ENCODE data around the gene HEATR5A. TPM values are rescaled to one million over a fixed set of nuclear protein-coding genes. Genes with fewer than 3 reads are reported as not detected.

Gene HEATR5A
- total RNA-seq, 4 donors from 2014 or later: 33.8 to 39.9 (median 35.5) TPM

GRCh38 chr14:31405599-31406232, 14.6 kb downstream of the HEATR5A start:
- TF ChIP-seq EP300 (IDR thresholded peaks at IDR 0.05) (no peak), POLR2AphosphoS5 (IDR thresholded peaks at IDR 0.05) (no peak), CTCF (IDR thresholded peaks at IDR 0.05) (no peak), POLR2A (IDR thresholded peaks at IDR 0.05) (no peak)
- no peaks in the 10 kb centered on the region for H3K27me3 ChIP-seq
- no peak for ATAC-seq
- no peaks in the 10 kb centered on the region for H3K9me3 ChIP-seq
- H3K4me1 ChIP-seq: peaks cover 0 to 11% (median 0%) of the 10 kb centered on the region in 3 donors
- H3K4me3 ChIP-seq: no peak overlapping the region
- H3K36me3 ChIP-seq: peaks cover 0 to 7% of the 10 kb centered on the region in 2 donors
- no peak overlapping the region for H3K27ac ChIP-seq
- 80 to 89% methylated on average over 4 of the region's 4 CpGs for WGBS, 2 donors (ENCODE audit: low coverage in 1 of 2)

DNA sequence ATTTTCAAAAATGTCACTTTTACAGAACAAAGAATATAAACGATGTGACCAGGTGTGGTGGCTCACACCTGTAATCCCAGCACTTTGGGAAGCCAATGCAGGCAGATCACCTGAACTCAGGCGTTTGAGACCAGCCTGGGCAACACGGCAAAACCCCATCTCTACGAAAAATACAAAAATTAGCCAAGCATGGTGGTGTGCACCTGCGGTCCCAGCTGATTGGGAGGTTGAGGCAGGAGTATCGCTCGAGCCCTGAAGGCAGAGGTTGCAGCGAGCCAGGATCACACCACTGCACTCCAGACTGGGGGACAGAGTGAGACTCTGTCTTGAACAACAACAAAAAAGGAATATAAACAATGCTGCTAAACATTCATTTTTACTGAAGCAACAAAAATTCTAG, 15.2 kb downstream of the HEATR5A start:
- H3K27me3 ChIP-seq: no peaks in the 10 kb centered on the region
- no peak overlapping the region for H3K27ac ChIP-seq
- no peaks in the 10 kb centered on the region for H3K9me3 ChIP-seq
- H3K4me1 ChIP-seq: peaks cover 0 to 5% (median 0%) of the 10 kb centered on the region in 3 donors
- no peak overlapping the region for H3K4me3 ChIP-seq
- H3K36me3 ChIP-seq: peaks cover 0 to 12% of the 10 kb centered on the region in 2 donors
- TF ChIP-seq POLR2AphosphoS5 (IDR thresholded peaks at IDR 0.05) (no peak), EP300 (IDR thresholded peaks at IDR 0.05) (no peak), CTCF (IDR thresholded peaks at IDR 0.05) (no peak), POLR2A (IDR thresholded peaks at IDR 0.05) (no peak)
- ATAC-seq: no peak
- WGBS, 2 donors (ENCODE audit: low coverage in 1 of 2): 94 to 100% methylated on average over 3 to 8 of the region's 8 CpGs

GRCh38 chr14:31403707-31404106, 16.6 kb downstream of the HEATR5A start:
- WGBS, 2 donors (ENCODE audit: low coverage in 1 of 2): 97 to 100% methylated on average over 3 of the region's 3 CpGs
- Histone ChIP-seq H3K9me3 (no peaks in the 10 kb centered on the region), H3K27ac (no peak overlapping the region)

DNA sequence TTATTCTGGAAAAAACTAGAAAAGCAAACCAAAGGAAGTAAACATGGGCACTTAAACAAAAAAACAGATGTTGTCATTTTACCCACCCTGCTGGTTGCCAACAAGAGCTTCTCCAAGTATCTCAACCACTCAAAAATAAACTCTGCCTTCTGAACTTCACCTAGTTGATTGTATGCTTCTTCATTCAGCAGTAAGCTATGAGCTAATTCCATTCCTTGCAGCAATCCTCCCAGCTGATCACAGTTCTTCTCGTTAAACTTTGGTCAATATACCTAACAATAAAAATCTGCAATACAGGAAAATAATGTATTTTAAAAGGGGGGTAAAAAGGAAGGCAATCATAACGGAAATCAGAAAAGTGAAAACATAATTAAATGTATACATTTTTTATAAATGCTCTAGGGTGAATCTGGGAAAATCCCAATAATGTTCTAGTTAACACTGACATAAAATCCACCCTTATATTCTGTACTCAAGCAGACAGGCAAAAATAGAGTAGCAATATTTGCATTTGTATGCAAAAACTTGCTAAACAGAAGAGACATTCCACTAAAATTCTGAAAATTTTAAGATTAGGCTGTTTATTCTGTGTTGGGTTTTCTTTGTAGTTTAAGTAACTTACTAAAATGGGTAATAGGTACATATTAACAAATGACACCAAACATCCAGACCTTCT, 17.4 kb downstream of the HEATR5A start:
- Histone ChIP-seq H3K27ac (no peak overlapping the region), H3K9me3 (no peaks in the 10 kb centered on the region), H3K36me3 (peaks cover 0 to 33% of the 10 kb centered on the region in 2 donors), H3K4me1 (no peaks in the 10 kb centered on the region), H3K27me3 (no peaks in the 10 kb centered on the region), H3K4me3 (no peak overlapping the region)
- no peak for TF ChIP-seq POLR2AphosphoS5 (IDR thresholded peaks at IDR 0.05)
- no peak for TF ChIP-seq CTCF (IDR thresholded peaks at IDR 0.05)
- TF ChIP-seq POLR2A (IDR thresholded peaks at IDR 0.05): no peak
- WGBS, 2 donors (ENCODE audit: low coverage in 1 of 2): 77 to 80% methylated on average over 2 of the region's 2 CpGs
- no peak for ATAC-seq

More at GRCh38 chr14:31403707-31404106, 16.6 kb downstream of the HEATR5A start:
- peaks cover 0 to 26% of the 10 kb centered on the region in 2 donors for H3K36me3 ChIP-seq
- no peak for ATAC-seq
- H3K4me3 ChIP-seq: no peak overlapping the region
- H3K4me1 ChIP-seq: no peaks in the 10 kb centered on the region
- TF ChIP-seq POLR2A (IDR thresholded peaks at IDR 0.05): no peak
- no peak for TF ChIP-seq CTCF (IDR thresholded peaks at IDR 0.05)
- no peak for TF ChIP-seq POLR2AphosphoS5 (IDR thresholded peaks at IDR 0.05)
- no peak for TF ChIP-seq EP300 (IDR thresholded peaks at IDR 0.05)
- H3K27me3 ChIP-seq: no peaks in the 10 kb centered on the region

Measured in gastroesophageal sphincter (tissue), 4 donors.